HG03565 (cell line): ENCODE data around the gene CAND1.
"Not testable (repeated sequence)": the region's sequence is repeated elsewhere in the genome, so short reads cannot be mapped to it uniquely, and the experiment has no call there.

Experiments
- ATAC-seq: cut with Tn5 transposase; IDR thresholded peaks from one replicate; pipeline ENCODE4 v1.9.1; 2021; ENCODE audit warnings: mild to moderate bottlenecking, moderate library complexity; ENCODE audit not compliant: unreplicated experiment

Gene CAND1

DNA sequence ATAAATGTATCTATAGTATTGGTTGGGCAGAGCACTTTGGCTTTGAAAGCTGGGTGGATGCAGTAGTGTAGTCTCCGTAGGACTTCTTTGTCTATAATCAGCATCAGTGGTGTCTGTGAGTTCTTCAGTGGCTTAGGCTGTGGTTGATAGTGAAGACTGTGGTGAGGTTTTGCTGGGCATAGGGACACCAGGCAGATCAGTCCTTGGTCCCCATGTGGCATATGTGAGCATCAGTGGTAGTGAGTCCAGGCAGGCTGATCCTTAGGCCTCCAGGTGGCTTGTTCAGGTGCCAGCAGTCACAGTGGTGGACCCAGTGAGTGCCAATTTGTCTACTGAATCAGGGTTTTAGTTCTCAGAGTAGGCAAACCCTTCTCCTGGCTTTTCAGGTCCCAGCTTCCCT is 70.4 kb downstream of the CAND1 start:
- no peak for ATAC-seq

DNA sequence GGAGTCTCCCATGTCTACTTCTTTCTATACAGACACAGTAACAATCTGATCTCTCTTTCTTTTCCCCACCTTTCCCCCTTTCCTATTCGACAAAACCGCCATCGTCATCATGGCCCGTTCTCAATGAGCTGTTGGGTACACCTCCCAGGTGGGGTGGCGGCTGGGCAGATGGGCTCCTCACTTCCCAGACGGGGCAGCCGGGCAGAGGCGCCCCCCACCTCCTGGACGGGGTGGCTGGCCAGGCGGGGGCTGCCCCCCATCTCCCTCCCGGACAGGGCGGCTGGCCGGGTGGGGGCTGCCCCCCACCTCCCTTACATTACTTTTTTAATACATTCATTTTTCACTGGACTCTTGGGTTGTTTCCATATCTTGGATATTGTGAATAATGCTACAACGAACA is 71.9 kb downstream of the CAND1 start:
- not testable (repeated sequence) for ATAC-seq

DNA sequence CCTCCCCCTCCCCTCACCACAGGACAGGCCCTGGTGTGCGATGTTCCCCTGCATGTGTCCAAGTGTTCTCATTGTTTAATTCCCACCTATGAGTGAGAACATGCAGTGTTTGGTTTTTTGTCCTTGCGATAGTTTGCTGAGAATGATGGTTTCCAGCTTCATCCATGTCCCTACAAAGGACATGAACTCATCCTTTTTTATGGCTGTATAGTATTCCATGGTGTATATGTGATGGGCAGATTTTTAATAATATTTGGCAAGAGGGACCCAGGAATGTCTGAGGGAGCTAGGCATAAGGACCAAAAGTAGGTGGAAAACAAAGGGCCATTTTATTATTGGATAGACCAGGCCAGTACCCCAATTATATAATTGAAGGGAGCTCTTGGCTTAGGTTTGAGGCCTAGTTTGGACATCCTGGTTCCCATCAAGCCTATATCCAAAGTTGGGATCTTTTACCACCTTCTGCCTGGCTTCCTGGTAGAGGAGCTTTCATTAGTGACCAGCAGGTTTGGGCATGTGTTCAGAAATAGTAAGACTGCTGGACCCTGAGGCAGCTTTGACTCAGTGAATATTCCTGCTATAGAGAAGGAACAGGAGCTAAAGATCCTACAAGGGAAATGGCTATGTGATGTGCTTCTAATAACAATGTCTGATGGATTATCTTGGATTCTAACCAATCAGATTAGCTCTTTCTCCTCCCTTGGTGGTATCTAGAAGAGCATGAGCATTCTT is 76.0 kb downstream of the CAND1 start:
- no peak for ATAC-seq

DNA sequence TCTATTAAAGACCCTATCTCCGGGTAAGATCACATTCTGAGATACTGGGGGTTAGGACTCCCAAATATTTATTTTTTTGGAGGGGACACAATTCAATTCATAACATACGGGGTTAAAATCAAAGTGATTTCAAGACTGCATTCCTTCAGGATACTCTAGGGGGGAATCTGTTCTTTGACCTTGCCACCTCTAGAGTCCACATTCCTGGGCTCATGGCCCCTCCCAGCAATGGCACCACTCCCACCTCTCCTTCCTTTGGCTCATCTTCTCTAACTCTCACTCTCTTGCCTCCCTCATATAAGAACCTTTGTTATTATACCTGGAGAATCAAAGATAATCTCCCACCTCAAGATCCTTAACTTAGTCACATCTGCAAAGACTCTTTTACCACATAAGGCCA is 79.5 kb downstream of the CAND1 start:
- no peak for ATAC-seq

DNA sequence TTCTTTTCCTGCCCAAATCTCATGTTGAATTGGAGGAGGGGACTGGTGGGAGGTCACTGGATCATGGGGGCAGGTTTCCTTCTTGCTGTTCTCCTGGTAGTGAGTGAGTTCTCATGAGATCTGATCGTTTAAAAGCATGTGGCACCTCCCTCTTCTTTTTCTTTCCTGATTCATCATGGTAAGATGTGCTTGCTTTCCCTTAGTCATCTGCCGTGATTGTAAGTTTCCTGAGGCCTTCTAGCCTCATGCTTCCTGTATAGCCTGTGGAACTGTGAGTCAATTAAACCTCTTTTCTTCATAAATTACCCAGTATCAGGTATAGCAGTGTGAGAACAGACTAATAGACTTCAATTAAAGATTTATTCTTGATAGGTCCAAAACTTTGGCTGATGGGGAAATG is 83.5 kb downstream of the CAND1 start:
- no peak for ATAC-seq

DNA sequence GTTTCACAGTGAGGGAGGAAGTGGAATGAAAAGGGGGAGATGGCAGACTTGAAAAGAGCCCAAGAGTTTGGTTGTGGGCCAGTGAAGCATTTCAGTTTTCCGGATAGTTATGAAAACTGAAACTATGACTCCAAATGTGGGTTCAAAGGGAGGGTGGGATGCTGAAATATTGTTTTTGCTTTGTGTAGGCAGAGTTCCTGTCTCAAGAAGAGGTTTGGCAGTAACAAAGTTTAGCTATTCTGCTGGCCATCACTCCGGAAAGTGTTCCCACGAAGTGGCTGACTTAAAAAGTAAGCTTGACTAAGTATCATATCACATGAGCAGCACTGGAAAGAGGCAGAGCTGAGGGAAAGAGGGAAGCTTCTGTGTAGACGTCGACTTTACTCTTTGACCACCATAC is 85.2 kb downstream of the CAND1 start:
- ATAC-seq = no peak

DNA sequence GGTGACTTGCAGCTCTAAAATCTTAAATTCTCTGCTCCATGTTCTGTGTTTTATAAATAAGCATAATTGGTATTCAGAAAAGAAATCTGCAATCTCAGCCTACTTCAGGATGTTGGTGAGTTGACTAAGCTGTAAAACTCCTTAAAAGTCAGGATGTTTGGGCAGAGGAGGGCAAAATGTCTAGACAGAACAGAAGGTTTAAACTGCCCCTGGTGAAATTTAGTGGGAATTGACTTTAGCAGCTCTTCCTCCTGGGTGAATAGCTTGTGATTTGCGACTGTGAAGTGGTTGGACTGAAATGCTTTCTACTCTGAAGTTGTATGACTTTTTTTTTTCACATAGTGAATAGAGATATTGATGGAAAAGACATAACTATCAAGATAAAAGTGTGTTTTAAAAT is 85.8 kb downstream of the CAND1 start:
- ATAC-seq = no peak

DNA sequence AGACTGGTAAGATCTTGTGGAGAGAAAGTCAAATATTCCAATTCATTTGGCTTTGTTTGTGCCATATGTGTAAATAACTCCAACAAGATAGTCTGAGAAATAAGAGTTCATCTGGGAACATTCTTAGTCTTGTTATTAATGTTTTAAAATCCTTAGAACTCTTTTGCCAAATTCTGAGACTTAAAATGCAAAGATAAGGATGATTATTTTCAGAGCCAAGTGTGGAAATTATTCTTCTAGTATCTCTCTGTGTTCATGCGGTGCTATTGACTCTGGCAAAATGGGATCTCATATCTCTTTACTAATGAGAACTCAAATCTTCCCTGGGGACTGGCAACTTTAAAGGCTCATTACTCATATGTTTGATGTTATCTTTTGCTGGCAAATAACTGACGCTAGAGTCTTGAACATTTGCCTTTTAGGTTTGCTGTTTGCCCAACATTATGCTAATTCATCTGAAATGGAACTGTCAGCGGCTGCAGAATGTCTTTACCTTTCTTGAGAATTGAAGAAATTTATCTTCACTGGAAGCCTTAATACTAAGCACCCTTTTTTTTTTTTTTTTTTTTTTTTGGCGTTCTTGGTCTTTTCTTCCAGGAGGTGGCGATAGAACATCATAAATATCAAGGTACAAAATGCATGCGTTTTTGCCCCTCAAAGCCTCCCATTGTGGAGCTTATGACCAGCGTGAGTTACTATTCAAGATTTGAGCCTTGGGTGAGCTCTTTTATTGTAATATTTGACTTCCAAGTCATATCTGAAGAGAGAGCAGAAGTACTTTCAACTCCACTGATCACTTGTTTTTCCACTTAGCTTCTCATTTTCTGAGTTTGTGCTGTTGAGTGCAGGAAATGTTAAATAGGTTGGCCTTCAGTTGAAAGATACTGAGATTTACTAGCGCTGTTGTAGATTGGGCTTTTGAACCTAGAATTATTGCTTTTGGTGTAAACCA is 86.5 kb downstream of the CAND1 start:
- ATAC-seq = no peak

DNA sequence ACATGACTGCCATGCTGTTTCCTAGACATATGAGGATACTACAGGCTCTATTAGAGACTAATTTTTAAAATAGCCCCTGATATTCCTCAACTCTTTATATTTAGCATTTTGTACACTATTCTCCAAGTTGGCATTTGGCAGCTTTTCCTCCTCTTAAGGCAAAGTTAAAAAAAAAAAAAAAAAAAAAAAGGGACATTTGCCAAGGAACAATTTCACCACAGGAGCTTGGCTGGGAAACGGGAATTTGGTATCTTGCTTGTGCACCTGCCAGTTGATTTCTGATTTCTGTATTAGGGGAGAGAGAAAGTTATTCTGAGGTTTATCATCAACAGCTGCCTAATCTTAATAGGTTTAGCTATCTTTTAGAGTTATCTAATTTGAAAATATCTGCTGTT is 87.2 kb downstream of the CAND1 start:
- no peak for ATAC-seq

DNA sequence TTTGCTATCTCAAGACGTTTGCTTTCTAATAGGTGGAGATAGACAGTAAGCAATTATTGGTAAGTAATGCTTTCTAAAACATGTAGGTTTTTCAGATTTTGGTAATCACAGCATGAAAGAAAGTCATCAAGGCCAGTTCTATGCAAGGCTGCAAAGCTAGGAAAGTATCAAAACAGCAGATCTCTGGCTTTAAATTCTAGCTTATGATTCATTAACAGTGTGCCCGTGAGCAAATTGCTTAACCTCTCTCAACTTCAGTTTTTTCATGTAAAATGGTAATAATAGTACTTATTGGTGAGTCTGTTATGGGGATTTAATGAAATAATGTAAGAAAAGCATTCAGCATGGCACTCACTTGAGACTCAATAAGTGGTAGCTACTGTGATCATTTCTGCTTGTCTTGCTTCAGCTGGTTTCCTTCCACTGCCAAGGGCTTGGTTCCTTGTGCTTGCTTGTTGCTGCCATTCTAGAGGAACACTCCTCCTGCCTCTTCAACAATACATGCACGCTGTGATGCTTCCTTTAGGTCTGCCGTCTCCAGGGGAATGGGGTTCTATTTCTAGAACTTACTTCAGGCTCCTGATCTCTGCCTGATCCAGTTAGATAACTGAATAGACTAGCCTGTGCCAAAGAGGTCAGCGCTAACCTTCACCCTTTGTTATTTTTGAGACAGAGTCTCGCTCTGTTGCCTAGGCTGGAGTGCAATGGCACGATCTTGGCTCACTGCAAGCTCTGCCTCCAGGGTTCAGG is 88.4 kb downstream of the CAND1 start:
- ATAC-seq = no peak

DNA sequence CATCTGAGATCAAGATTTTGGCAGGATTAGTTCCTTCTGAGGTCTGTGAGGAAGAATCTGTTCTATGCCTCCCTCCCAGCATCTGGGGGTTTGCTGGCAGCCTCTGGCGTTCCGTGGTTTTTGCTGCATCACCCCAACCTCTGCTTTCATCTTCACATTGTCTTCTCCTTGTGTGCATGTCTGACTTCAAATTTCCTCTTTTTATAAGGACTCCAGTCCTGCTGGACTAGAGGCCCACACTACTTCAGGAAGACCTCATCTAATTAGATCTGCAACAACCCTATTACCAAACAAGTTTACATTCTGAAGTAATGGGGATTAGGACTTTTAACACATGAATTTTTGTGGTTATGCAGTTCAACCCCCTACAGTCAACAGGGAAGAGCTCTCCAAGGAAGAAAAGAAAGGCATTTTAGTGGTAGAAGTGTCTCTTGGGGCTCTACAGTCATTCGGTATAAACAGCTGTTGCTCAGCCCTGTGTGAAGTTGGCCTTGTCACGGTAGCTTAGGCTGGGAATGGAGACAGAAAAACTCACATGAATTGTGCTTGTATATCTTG is 89.7 kb downstream of the CAND1 start:
- no peak for ATAC-seq

DNA sequence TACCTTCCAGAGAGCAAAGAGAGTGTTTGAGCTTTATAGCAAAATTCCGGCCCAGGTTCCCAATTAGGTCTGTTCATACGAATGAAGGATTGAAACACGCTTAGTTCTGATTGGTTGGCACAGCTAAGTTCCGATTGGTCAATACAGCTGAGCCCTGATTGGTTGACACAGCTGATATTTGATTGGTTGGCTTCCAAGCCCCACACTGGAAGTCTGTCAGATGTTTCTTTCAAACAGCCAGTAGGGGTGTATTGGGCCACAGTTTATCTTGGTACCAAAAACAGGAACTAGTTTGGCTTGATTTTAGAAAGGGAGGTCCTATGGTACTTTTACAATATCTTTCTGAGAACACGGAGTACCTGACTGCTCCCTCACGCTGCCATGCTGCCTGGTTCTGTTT is 93.4 kb downstream of the CAND1 start:
- no peak for ATAC-seq

DNA sequence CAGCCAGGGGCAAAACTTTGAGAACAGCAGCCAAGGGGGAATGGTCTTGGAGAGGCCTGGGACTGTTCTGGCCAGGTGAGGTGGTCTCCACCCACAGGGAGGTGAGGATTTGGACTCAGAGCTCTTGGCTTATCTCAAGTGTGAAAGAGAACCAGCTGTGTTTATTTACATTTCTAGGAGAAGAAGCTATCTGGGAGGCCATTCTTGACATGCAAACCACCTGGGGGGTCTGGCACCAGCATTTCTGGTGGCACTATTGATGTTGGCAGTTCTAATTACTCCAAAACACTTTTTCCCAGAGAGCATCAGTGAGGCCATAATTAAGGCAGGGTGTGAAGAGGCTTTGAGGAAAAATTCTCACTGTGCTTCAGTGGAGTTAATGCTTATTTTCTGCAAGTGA is 95.1 kb downstream of the CAND1 start:
- ATAC-seq = no peak

DNA sequence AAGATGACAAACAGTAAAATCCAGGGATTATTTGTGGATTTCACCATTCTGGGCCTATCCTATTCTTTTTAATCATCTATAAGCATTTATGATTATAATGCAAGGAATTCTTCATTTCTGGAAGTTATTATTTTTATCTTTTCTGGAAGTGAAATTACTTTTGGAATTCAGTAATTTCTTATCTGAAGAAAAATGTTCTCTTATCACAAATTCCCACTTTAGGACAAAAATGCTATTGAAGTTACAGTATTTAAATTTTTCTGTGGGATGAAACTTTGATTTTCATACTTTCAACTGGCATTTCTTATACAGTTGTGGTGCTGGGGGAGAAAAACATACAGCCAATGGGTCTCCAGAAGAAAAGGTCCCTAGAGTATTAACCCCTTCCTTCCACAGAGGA is 96.0 kb downstream of the CAND1 start:
- no peak for ATAC-seq

DNA sequence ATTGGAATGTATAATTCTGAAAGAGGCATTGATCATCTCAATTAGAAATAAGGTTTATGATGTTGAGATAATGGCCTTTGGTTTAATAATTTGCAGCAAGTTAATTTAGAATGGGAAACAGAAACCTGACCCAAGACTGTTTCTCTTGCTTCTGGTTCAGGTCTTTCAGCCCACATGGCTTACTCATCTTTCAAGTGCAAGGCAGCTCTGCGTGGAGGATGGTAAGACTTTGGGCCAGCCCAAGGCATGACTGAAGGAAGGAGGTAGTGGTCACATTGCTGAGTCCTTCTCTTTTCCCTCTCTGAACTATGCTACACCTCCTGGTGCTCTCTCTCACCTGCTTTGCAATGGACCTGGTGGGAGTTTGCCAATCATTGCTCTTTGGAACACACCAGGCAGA is 98.7 kb downstream of the CAND1 start:
- no peak for ATAC-seq
